Parathyroid adenoma (tissue), 2 donors: ENCODE data around the gene DDAH1.

ENCODE experiments used
- H2AFZ ChIP-seq: fragments of 300-600 bp; sonication (generic); one replicate; pipeline ENCODE4 v1.7.0; 2017; ENCODE audit warnings: antibody characterized with exemption, mild to moderate bottlenecking
- H3K27ac ChIP-seq: fragments of 300-600 bp; sonication (generic); one replicate; pipeline ENCODE4 v1.7.0; 2017
- H3K27me3 ChIP-seq: fragments of 300-600 bp; sonication (generic); one replicate; pipeline ENCODE4 v1.7.0; 2017; ENCODE audit warnings: low read length; ENCODE audit not compliant: control insufficient read depth, insufficient read depth
- H3K36me3 ChIP-seq: fragments of 300-600 bp; sonication (generic); one replicate; pipeline ENCODE4 v1.7.0; 2017; ENCODE audit warnings: low read length; ENCODE audit not compliant: control insufficient read depth, insufficient read depth
- H3K4me1 ChIP-seq: fragments of 300-600 bp; sonication (generic); one replicate; pipeline ENCODE4 v1.7.0; 2017; ENCODE audit warnings: control low read depth
- H3K4me2 ChIP-seq: fragments of 300-600 bp; sonication (generic); one replicate; pipeline ENCODE4 v1.7.0; 2017; ENCODE audit warnings: low read length
- H3K4me3 ChIP-seq: fragments of 300-600 bp; sonication (generic); one replicate; pipeline ENCODE4 v1.7.0; 2017; ENCODE audit warnings: low read depth, low read length
- H3K79me2 ChIP-seq: fragments of 300-600 bp; sonication (generic); one replicate; pipeline ENCODE4 v1.7.0; 2017; ENCODE audit warnings: control low read depth
- H3K9ac ChIP-seq: fragments of 300-600 bp; sonication (generic); one replicate; pipeline ENCODE4 v1.7.0; 2017; ENCODE audit warnings: mild to moderate bottlenecking
- H3K9me3 ChIP-seq: fragments of 300-600 bp; sonication (generic); one replicate; pipeline ENCODE4 v1.7.0; 2017; ENCODE audit warnings: low read length; ENCODE audit not compliant: control insufficient read depth
- TF ChIP-seq, protein P1 (sequence below): fragments of 300-600 bp; sonication (generic); IDR thresholded peaks from one replicate; pipeline ENCODE4 v1.7.0; 2017; ENCODE audit warnings: antibody characterized with exemption, mild to moderate bottlenecking
- donor health status: primary hyperparathyroidism.

DDAH1 gene

DNA sequence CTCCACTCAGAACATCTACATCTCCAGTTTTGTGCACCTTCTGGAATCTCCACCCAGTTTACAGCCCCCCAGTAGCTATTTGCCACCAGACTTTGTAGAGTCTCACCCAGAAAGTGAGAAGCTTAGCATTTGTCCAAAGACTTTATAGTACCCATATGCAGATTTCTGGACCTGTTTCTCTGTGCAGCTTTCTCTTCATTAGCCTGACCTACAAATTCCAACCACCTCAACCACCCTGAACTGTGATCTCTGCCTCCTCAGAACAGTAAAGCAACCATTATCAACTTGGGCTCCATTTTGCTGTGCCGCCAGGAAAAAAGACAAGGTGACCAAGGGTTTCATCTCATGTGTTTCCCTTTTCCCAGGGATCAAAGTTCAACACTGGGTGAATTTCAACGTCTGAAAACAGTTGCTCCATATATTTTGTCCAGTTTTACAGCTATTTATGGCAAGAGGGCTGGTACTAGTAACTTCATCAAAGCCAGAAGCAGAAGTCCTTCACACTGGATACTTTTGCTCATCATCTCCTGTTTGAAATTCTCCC lies 36.5 kb upstream of the DDAH1 start:
- Histone ChIP-seq H3K9ac (no peak overlapping the region), H3K4me2 (no peak overlapping the region), H3K27me3 (no peaks in the 10 kb centered on the region), H3K36me3 (no peaks in the 10 kb centered on the region), H3K27ac (no peak overlapping the region), H3K79me2 (no peaks in the 10 kb centered on the region), H3K4me1 (no peaks in the 10 kb centered on the region), H2AFZ (no peak overlapping the region), H3K4me3 (no peak overlapping the region), H3K9me3 (no peaks in the 10 kb centered on the region)
- TF ChIP-seq, protein P1, sequence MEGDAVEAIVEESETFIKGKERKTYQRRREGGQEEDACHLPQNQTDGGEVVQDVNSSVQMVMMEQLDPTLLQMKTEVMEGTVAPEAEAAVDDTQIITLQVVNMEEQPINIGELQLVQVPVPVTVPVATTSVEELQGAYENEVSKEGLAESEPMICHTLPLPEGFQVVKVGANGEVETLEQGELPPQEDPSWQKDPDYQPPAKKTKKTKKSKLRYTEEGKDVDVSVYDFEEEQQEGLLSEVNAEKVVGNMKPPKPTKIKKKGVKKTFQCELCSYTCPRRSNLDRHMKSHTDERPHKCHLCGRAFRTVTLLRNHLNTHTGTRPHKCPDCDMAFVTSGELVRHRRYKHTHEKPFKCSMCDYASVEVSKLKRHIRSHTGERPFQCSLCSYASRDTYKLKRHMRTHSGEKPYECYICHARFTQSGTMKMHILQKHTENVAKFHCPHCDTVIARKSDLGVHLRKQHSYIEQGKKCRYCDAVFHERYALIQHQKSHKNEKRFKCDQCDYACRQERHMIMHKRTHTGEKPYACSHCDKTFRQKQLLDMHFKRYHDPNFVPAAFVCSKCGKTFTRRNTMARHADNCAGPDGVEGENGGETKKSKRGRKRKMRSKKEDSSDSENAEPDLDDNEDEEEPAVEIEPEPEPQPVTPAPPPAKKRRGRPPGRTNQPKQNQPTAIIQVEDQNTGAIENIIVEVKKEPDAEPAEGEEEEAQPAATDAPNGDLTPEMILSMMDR: no peak

DNA sequence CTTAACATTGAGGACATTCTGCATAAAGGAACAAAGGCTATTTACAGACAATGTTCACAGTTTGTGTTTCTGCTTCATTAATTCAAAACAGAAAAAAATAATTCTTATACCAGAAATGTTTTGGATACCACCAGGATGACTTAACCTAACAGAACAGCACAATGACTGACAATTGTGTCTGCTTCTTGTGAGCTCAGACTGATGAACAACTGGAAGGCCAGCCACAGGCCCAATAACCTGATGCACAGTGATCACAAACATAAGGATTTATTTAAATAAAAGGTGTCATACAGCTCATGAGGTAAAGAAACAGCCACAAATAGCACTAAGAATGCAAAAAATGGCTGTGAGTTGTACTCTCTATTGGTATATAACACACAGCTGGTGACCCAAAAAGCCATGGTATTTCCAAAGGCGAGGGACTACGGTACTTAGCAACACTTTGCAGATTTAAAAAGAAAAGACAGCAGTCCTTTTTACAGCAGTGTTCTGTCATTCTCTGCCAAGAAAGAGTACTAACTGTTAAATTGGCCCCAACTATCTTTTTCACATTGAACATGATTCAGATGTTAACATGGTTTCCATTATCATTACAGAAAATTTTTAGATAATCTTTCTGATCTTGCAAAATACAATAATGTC lies 32.1 kb upstream of the DDAH1 start:
- Histone ChIP-seq H2AFZ (no peak overlapping the region), H3K36me3 (no peaks in the 10 kb centered on the region), H3K9me3 (no peaks in the 10 kb centered on the region), H3K4me2 (no peak overlapping the region), H3K27ac (no peak overlapping the region), H3K4me3 (no peak overlapping the region), H3K27me3 (no peaks in the 10 kb centered on the region), H3K79me2 (no peaks in the 10 kb centered on the region), H3K9ac (no peak overlapping the region), H3K4me1 (no peaks in the 10 kb centered on the region)
- TF ChIP-seq, protein P1: no peak

DNA sequence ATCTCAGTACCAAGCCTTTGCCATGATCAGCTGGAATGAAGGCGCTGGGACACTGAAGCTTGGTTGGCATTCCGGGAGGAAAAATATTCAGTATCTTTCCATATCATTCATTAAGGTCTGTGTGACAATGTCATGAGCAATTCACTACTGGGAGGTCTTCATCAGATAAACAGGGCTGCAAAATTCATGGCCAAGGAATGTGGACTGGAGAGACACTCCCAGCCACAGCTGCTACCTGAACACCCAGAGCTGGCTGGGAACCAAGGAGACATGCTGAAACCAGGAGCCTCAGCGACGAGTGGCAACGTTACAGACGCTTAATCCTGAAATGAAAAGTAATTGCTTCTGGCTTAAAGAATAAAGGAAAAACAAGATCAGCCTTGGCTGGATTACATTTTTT lies 30.6 kb upstream of the DDAH1 start:
- TF ChIP-seq, protein P1: no peak
- Histone ChIP-seq H3K27ac (no peak overlapping the region), H3K9ac (no peak overlapping the region)

GRCh38 chr1:85494904-85495266 lies 29.9 kb upstream of the DDAH1 start:
- TF ChIP-seq, protein P1: peak; percentile 19
- Histone ChIP-seq H3K27ac (no peak overlapping the region), H3K4me1 (no peaks in the 10 kb centered on the region), H2AFZ (no peak overlapping the region), H3K9me3 (no peaks in the 10 kb centered on the region), H3K36me3 (no peaks in the 10 kb centered on the region), H3K9ac (no peak overlapping the region), H3K4me2 (no peak overlapping the region), H3K4me3 (no peak overlapping the region), H3K27me3 (no peaks in the 10 kb centered on the region), H3K79me2 (no peaks in the 10 kb centered on the region)

More for the DNA sequence above, 30.6 kb upstream of the DDAH1 start:
- Histone ChIP-seq H3K79me2 (no peaks in the 10 kb centered on the region), H3K4me3 (no peak overlapping the region), H3K4me1 (no peaks in the 10 kb centered on the region), H3K9me3 (no peaks in the 10 kb centered on the region), H3K27me3 (no peaks in the 10 kb centered on the region), H2AFZ (no peak overlapping the region), H3K36me3 (no peaks in the 10 kb centered on the region), H3K4me2 (no peak overlapping the region)
